Trophoblast cell (in vitro differentiated cells and primary cell): Measurements from ENCODE around the gene ZNF358.

Experiments
- DNase-seq, 2 donors: peaks; one replicate each; pipeline ENCODE4 v3.0.0-alpha.2; 2016
- H2AFZ ChIP-seq: 2 replicates; pipeline ENCODE4 v1.6.1; 2013; ENCODE audit warnings: low read length, moderate library complexity, mild to moderate bottlenecking; ENCODE audit not compliant: insufficient read depth, poor library complexity
- H2AK5ac ChIP-seq: 2 replicates; pipeline ENCODE4 v1.6.1; 2013; ENCODE audit warnings: mild to moderate bottlenecking, low read length
- H2BK120ac ChIP-seq: 2 replicates; pipeline ENCODE4 v1.6.1; 2013; ENCODE audit warnings: low read length, mild to moderate bottlenecking, moderate library complexity; ENCODE audit not compliant: insufficient read depth, poor library complexity
- H2BK12ac ChIP-seq: 2 replicates; pipeline ENCODE4 v1.6.1; 2013; ENCODE audit warnings: mild to moderate bottlenecking, low read length, moderate library complexity
- H2BK5ac ChIP-seq: 2 replicates; pipeline ENCODE4 v1.6.1; 2013; ENCODE audit warnings: low read length, low read depth, moderate library complexity, mild to moderate bottlenecking; ENCODE audit not compliant: poor library complexity
- H3K14ac ChIP-seq: 2 replicates; pipeline ENCODE4 v1.6.1; 2013; ENCODE audit warnings: mild to moderate bottlenecking, low read length
- H3K18ac ChIP-seq: 2 replicates; pipeline ENCODE4 v1.6.1; 2013; ENCODE audit warnings: mild to moderate bottlenecking, low read length
- H3K23ac ChIP-seq: 2 replicates; pipeline ENCODE4 v1.6.1; 2013; ENCODE audit warnings: low read length
- H3K27ac ChIP-seq: 2 replicates; pipeline ENCODE4 v1.5.1; 2013; ENCODE audit warnings: low read depth, mild to moderate bottlenecking, inconsistent platforms, low read length, moderate library complexity
- H3K27me3 ChIP-seq: 2 replicates; pipeline ENCODE4 v1.6.1; 2013; ENCODE audit warnings: inconsistent platforms, mild to moderate bottlenecking, low read length, moderate library complexity; ENCODE audit not compliant: insufficient read depth
- H3K36me3 ChIP-seq, 2 experiments: 1 replicate in 1 of 2; 2 replicates in 1 of 2; pipeline ENCODE4 v1.6.1; 2013; ENCODE audit warnings: low read length in 2 of 2, mild to moderate bottlenecking in 2 of 2, moderate library complexity in 1 of 2; ENCODE audit not compliant: insufficient read depth in 2 of 2, control insufficient read depth in 1 of 2
- H3K4ac ChIP-seq: 2 replicates; pipeline ENCODE4 v1.6.1; 2013; ENCODE audit warnings: low read depth, mild to moderate bottlenecking, low read length, moderate library complexity
- H3K4me1 ChIP-seq, 2 experiments: 1 replicate in 1 of 2; 2 replicates in 1 of 2; pipeline ENCODE4 v1.6.1; 2013; ENCODE audit warnings: low read length in 2 of 2, mild to moderate bottlenecking in 2 of 2, moderate library complexity in 1 of 2; ENCODE audit not compliant: insufficient read depth in 2 of 2, control insufficient read depth in 1 of 2
- H3K4me2 ChIP-seq: 2 replicates; pipeline ENCODE4 v1.6.1; 2013; ENCODE audit warnings: inconsistent platforms, mild to moderate bottlenecking, low read length, moderate library complexity
- H3K4me3 ChIP-seq: 2 replicates; pipeline ENCODE4 v1.5.1; 2013; ENCODE audit warnings: mild to moderate bottlenecking, low read depth, low read length, inconsistent platforms
- H3K79me1 ChIP-seq: one replicate; pipeline ENCODE4 v1.6.1; 2013; ENCODE audit warnings: low read length
- H3K79me2 ChIP-seq: 2 replicates; pipeline ENCODE4 v1.6.1; 2013; ENCODE audit warnings: low read length, mild to moderate bottlenecking; ENCODE audit not compliant: control insufficient read depth, insufficient read depth, poor library complexity
- H3K9ac ChIP-seq: 2 replicates; pipeline ENCODE4 v1.6.1; 2013; ENCODE audit warnings: mild to moderate bottlenecking, low read length
- H3K9me3 ChIP-seq: 2 replicates; pipeline ENCODE4 v1.6.1; 2013; ENCODE audit warnings: low read depth, mild to moderate bottlenecking, control low read depth, inconsistent platforms, low read length; ENCODE audit not compliant: insufficient read depth
- H4K12ac ChIP-seq: 2 replicates; pipeline ENCODE4 v1.6.1; 2013; ENCODE audit warnings: low read depth, mild to moderate bottlenecking, low read length, moderate library complexity
- H4K8ac ChIP-seq: 2 replicates; pipeline ENCODE4 v1.6.1; 2013; ENCODE audit warnings: low read depth, mild to moderate bottlenecking, low read length, moderate library complexity
- H4K91ac ChIP-seq: one replicate; pipeline ENCODE4 v1.6.1; 2013; ENCODE audit warnings: low read depth, mild to moderate bottlenecking, low read length, moderate library complexity
- WGBS: extraction: QIAGEN DNeasy Blood & Tissue Kit; methylation state at CpG from one replicate; pipeline ENCODE4 v1.1.7; 2013; ENCODE audit warnings: missing lambda C conversion rate; ENCODE audit not compliant: insufficient read length, insufficient coverage; ENCODE audit errors: extremely low coverage; 5-methylcytosine and 5-hydroxymethylcytosine counted together

Gene ZNF358

GRCh38 chr19:7502552-7502951 is 13.4 kb upstream of the ZNF358 start:
- WGBS, result no CpG with 5 or more reads among the region's 2 CpGs
- Histone ChIP-seq H4K91ac (no peak overlapping the region), H2AFZ (no peak overlapping the region), H3K18ac (no peak overlapping the region), H3K23ac (no peak overlapping the region), H3K79me2 (no peaks in the 10 kb centered on the region), H2BK5ac (no peak overlapping the region), H2AK5ac (no peak overlapping the region), H3K9ac (no peak overlapping the region), H3K79me1 (no peaks in the 10 kb centered on the region), H3K9me3 (peaks cover 2% of the 10 kb centered on the region), H2BK12ac (no peak overlapping the region), H3K4me2 (no peak overlapping the region), H3K14ac (no peak overlapping the region), H3K27ac (no peak overlapping the region), H4K12ac (no peak overlapping the region), H3K4me3 (no peak overlapping the region), H3K4me1 (peaks cover 0 to 5% of the 10 kb centered on the region in 2 experiments), H3K36me3 (no peaks in the 10 kb centered on the region), H4K8ac (no peak overlapping the region), H3K4ac (no peak overlapping the region), H2BK120ac (no peak overlapping the region), H3K27me3 (peaks cover 7% of the 10 kb centered on the region)
- no peak for DNase-seq

GRCh38 chr19:7504684-7505083 is 11.2 kb upstream of the ZNF358 start:
- Histone ChIP-seq H3K9me3 (peaks cover 2% of the 10 kb centered on the region), H3K79me2 (no peaks in the 10 kb centered on the region), H4K91ac (no peak overlapping the region), H3K79me1 (no peaks in the 10 kb centered on the region), H2BK5ac (no peak overlapping the region), H4K12ac (no peak overlapping the region), H3K36me3 (no peaks in the 10 kb centered on the region), H3K27me3 (peaks cover 7% of the 10 kb centered on the region), H3K23ac (no peak overlapping the region), H3K14ac (no peak overlapping the region), H4K8ac (no peak overlapping the region), H2AFZ (no peak overlapping the region), H3K4me3 (no peak overlapping the region), H2BK12ac (no peak overlapping the region), H3K9ac (no peak overlapping the region), H3K4me1 (peaks cover 0 to 5% of the 10 kb centered on the region in 2 experiments), H2AK5ac (no peak overlapping the region), H3K4ac (no peak overlapping the region), H3K27ac (no peak overlapping the region), H3K18ac (no peak overlapping the region), H2BK120ac (no peak overlapping the region), H3K4me2 (no peak overlapping the region)
- no CpG with 5 or more reads among the region's 6 CpGs for WGBS
- DNase-seq, result no peak

- Histone ChIP-seq H2AK5ac (no peak overlapping the region), H3K4ac (no peak overlapping the region), H3K27me3 (peaks cover 6% of the 10 kb centered on the region), H3K9ac (no peak overlapping the region), H4K8ac (no peak overlapping the region), H3K79me1 (no peaks in the 10 kb centered on the region), H4K12ac (no peak overlapping the region), H3K4me1 (peaks cover 0 to 5% of the 10 kb centered on the region in 2 experiments), H2BK5ac (no peak overlapping the region), H3K4me2 (no peak overlapping the region), H2BK12ac (no peak overlapping the region), H2AFZ (no peak overlapping the region), H3K4me3 (no peak overlapping the region), H3K14ac (no peak overlapping the region), H2BK120ac (no peak overlapping the region), H3K23ac (no peak overlapping the region), H4K91ac (no peak overlapping the region), H3K9me3 (peaks cover 2% of the 10 kb centered on the region), H3K18ac (no peak overlapping the region), H3K79me2 (no peaks in the 10 kb centered on the region), H3K27ac (no peak overlapping the region), H3K36me3 (no peaks in the 10 kb centered on the region)
- DNase-seq, result no peak
- WGBS, result no CpG with 5 or more reads among the region's 19 CpGs
Observed at GRCh38 chr19:7505288-7505681, 10.6 kb upstream of the ZNF358 start.

- no peak overlapping the region for H4K91ac ChIP-seq
- H3K27me3 ChIP-seq, result peaks cover 1% of the 10 kb centered on the region
- no peak overlapping the region for H2AK5ac ChIP-seq
- no peak overlapping the region for H3K14ac ChIP-seq
- no peak overlapping the region for H4K12ac ChIP-seq
- no peak overlapping the region for H2BK12ac ChIP-seq
- WGBS, result no CpG with 5 or more reads among the region's 33 CpGs
- H2AFZ ChIP-seq, result no peak overlapping the region
- H2BK5ac ChIP-seq, result no peak overlapping the region
- H3K27ac ChIP-seq, result no peak overlapping the region
- H3K4me1 ChIP-seq, result peaks cover 0 to 5% of the 10 kb centered on the region in 2 experiments
- no peaks in the 10 kb centered on the region for H3K9me3 ChIP-seq
- no peak overlapping the region for H3K18ac ChIP-seq
- no peak overlapping the region for H3K9ac ChIP-seq
- H3K4me3 ChIP-seq, result no peak overlapping the region
- no peaks in the 10 kb centered on the region for H3K36me3 ChIP-seq
- H2BK120ac ChIP-seq, result no peak overlapping the region
- H3K23ac ChIP-seq, result no peak overlapping the region
- no peak overlapping the region for H3K4me2 ChIP-seq
- H3K79me1 ChIP-seq, result no peaks in the 10 kb centered on the region
- no peaks in the 10 kb centered on the region for H3K79me2 ChIP-seq
- no peak overlapping the region for H3K4ac ChIP-seq
- peak; percentile 8 to 29 for DNase-seq
- no peak overlapping the region for H4K8ac ChIP-seq
Observed at GRCh38 chr19:7505682-7506384, 10.1 kb upstream of the ZNF358 start.
